BE2C (cell line): ENCODE data around the gene CINP.
A peak's percentile ranks its signal among the peaks of the same experiment; 100 is the strongest.

Experiments used
- DNase-seq: peaks from one replicate; pipeline ENCODE4 v3.0.0-alpha.2; 2020
- H3K27me3 ChIP-seq: fragments of 250-450 bp; sonication (Bioruptor Pico); 2 replicates; pipeline ENCODE4 v1.5.1; 2020; ENCODE audit warnings: mild to moderate bottlenecking
- H3K36me3 ChIP-seq: fragments of 250-450 bp; sonication (Bioruptor Pico); 2 replicates; pipeline ENCODE4 v1.5.1; 2020; ENCODE audit warnings: mild to moderate bottlenecking
- H3K4me1 ChIP-seq: fragments of 250-450 bp; sonication (Bioruptor Pico); 2 replicates; pipeline ENCODE4 v1.5.1; 2020
- H3K4me3 ChIP-seq: 2 replicates; pipeline ENCODE4 v1.5.1; 2011; ENCODE audit warnings: low read depth, low read length
- H3K9me3 ChIP-seq: fragments of 250-450 bp; sonication (Bioruptor Pico); 2 replicates; pipeline ENCODE4 v1.5.1; 2020
- TF ChIP-seq, protein P1 (sequence below): IDR thresholded peaks from 2 replicates; pipeline ENCODE4 v1.5.1; 2012; ENCODE audit warnings: mild to moderate bottlenecking, low read depth, low read length

CINP gene

DNA sequence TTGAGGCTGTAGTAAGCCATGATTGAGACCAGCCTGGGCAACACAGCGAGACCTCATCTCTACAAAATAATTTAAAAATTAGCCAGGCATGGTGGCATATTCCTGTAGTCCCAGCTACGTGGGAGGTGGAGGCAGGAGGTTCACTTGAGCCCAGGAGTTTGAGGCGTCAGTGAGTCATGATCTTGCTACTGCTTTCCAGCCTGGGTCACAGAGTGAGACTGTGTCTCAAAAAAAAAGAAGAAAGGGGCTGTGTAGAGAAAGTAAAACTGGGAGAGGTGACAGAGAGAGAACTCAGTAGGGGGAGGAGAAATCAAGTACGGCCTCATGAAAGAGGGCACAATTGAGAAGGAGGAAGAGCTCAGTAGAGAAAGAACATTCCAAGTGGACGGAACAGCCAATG lies 12.4 kb upstream of the CINP start:
- TF ChIP-seq, protein P1, sequence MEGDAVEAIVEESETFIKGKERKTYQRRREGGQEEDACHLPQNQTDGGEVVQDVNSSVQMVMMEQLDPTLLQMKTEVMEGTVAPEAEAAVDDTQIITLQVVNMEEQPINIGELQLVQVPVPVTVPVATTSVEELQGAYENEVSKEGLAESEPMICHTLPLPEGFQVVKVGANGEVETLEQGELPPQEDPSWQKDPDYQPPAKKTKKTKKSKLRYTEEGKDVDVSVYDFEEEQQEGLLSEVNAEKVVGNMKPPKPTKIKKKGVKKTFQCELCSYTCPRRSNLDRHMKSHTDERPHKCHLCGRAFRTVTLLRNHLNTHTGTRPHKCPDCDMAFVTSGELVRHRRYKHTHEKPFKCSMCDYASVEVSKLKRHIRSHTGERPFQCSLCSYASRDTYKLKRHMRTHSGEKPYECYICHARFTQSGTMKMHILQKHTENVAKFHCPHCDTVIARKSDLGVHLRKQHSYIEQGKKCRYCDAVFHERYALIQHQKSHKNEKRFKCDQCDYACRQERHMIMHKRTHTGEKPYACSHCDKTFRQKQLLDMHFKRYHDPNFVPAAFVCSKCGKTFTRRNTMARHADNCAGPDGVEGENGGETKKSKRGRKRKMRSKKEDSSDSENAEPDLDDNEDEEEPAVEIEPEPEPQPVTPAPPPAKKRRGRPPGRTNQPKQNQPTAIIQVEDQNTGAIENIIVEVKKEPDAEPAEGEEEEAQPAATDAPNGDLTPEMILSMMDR = no peak
- no peaks in the 10 kb centered on the region for H3K9me3 ChIP-seq
- peaks cover 10% of the 10 kb centered on the region for H3K36me3 ChIP-seq
- H3K27me3 ChIP-seq = no peaks in the 10 kb centered on the region
- no peak overlapping the region for H3K4me3 ChIP-seq
- DNase-seq = no peak
- no peaks in the 10 kb centered on the region for H3K4me1 ChIP-seq

GRCh38 chr14:102374264-102374663 lies 11.6 kb upstream of the CINP start:
- TF ChIP-seq, protein P1 = no peak
- Histone ChIP-seq H3K4me1 (no peaks in the 10 kb centered on the region), H3K27me3 (no peaks in the 10 kb centered on the region), H3K36me3 (peaks cover 10% of the 10 kb centered on the region), H3K4me3 (no peak overlapping the region), H3K9me3 (no peaks in the 10 kb centered on the region)
- no peak for DNase-seq

DNA sequence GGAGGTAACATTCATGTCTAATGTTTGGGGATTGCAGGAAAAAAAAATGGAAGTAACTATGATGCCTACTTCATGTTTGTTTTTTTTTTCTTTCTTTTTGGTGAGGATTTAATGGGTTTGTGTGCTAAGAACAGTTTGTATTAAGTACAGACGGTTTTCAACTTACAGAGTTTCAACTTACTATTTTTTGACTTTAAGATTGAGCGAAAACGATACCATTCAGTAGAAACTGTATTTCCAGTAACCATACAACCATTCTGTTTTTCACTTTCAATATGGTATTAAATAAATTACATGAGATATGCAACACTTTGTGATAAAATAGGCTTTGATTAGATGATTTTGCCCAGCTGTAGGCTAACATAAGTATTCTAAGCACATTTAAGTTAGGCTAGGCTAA lies 10.4 kb upstream of the CINP start:
- TF ChIP-seq, protein P1 = no peak
- DNase-seq = no peak
- H3K4me1 ChIP-seq = no peaks in the 10 kb centered on the region
- peaks cover 10% of the 10 kb centered on the region for H3K36me3 ChIP-seq
- no peaks in the 10 kb centered on the region for H3K27me3 ChIP-seq
- H3K4me3 ChIP-seq = no peak overlapping the region
- H3K9me3 ChIP-seq = no peaks in the 10 kb centered on the region

- DNase-seq = no peak
- H3K9me3 ChIP-seq = no peaks in the 10 kb centered on the region
- H3K27me3 ChIP-seq = no peaks in the 10 kb centered on the region
- H3K36me3 ChIP-seq = no peaks in the 10 kb centered on the region
- no peak overlapping the region for H3K4me3 ChIP-seq
- TF ChIP-seq, protein P1 = no peak
- no peaks in the 10 kb centered on the region for H3K4me1 ChIP-seq
These were observed 8.7 kb upstream of the CINP start for GRCh38 chr14:102371361-102371760.

- no peak overlapping the region for H3K4me3 ChIP-seq
- no peaks in the 10 kb centered on the region for H3K4me1 ChIP-seq
- TF ChIP-seq, protein P1 = no peak
- DNase-seq = no peak
- H3K27me3 ChIP-seq = no peaks in the 10 kb centered on the region
- H3K36me3 ChIP-seq = no peaks in the 10 kb centered on the region
- H3K9me3 ChIP-seq = no peaks in the 10 kb centered on the region
These were observed 7.7 kb upstream of the CINP start for GRCh38 chr14:102370305-102370809.

GRCh38 chr14:102363182-102363943 lies 673 bp upstream of the CINP start:
- TF ChIP-seq, protein P1 = no peak
- H3K9me3 ChIP-seq = no peaks in the 10 kb centered on the region
- DNase-seq = no peak
- 0 out of 2 replicates have a peak, but pooled peaks cover 2% of the 10 kb centered on the region for H3K36me3 ChIP-seq
- H3K4me3 ChIP-seq = peak overlapping the region; percentile 81
- H3K4me1 ChIP-seq = peaks cover 4% of the 10 kb centered on the region
- H3K27me3 ChIP-seq = no peaks in the 10 kb centered on the region
